SK-N-SH (cell line): Measurements from ENCODE around the gene FRAS1. TPM values are rescaled to one million over a fixed set of nuclear protein-coding genes. Genes with fewer than 3 reads are reported as not detected.

ENCODE experiments used
- CTCF ChIA-PET: fragments of 300-600, 350-600 bp; formaldehyde crosslinking; extraction: SDS; loops from one replicate; lab custom pipeline; 2021; lab: Yijun Ruan, JAX
- POLR2A ChIA-PET: fragments of 350-600 bp; sonication (Branson Sonifier 250); formaldehyde crosslinking; extraction: SDS; loops from one replicate; lab custom pipeline; 2020; ENCODE audit warnings: antibody characterized with exemption, inconsistent platforms; lab: Yijun Ruan, JAX
- DNase-seq: peaks from one replicate; pipeline ENCODE4 v3.0.0; 2012
- H2AFZ ChIP-seq: fragments of 200-600 bp; sonication (generic); 2 replicates; pipeline ENCODE4 v1.8.1; 2016; ENCODE audit warnings: antibody characterized with exemption, mild to moderate bottlenecking, low read depth
- H3F3A ChIP-seq: fragments of 200-600 bp; sonication (generic); replicated peaks from 2 replicates; pipeline ENCODE3; 2016; ENCODE audit warnings: antibody characterized with exemption, mild to moderate bottlenecking; ENCODE audit not compliant: insufficient read depth
- H3K27ac ChIP-seq, 2 experiments: fragments of 200-500 bp in 1 of 2; fragments of 200-600 bp in 1 of 2; sonication (Bioruptor generic) in 1 of 2; sonication (generic), shearing (Covaris generic) in 1 of 2; 2 replicates each; pipeline versions ENCODE4 v1.5.1 to v1.6.1; 2014 to 2016; ENCODE audit warnings: low read depth in 2 of 2, inconsistent platforms in 1 of 2, low read length in 1 of 2, mild to moderate bottlenecking in 1 of 2, mixed read lengths in 1 of 2
- H3K27me3 ChIP-seq: fragments of 200-600 bp; sonication (generic), shearing (Covaris generic); 2 replicates; pipeline ENCODE4 v1.6.1; 2016; ENCODE audit warnings: mixed run types; ENCODE audit not compliant: insufficient read depth
- H3K36me3 ChIP-seq, 2 experiments: fragments of 200-500 bp in 1 of 2; fragments of 200-600 bp in 1 of 2; sonication (Bioruptor generic) in 1 of 2; sonication (generic) in 1 of 2; replicated peaks in 1 of 2; 2 replicates each; pipeline versions ENCODE3 to v1.5.1; 2014 to 2016; ENCODE audit warnings: low read length in 1 of 2, mild to moderate bottlenecking in 1 of 2; ENCODE audit not compliant: insufficient read depth in 2 of 2, control insufficient read depth in 1 of 2
- H3K4me1 ChIP-seq, 2 experiments: fragments of 200-500 bp in 1 of 2; fragments of 200-600 bp in 1 of 2; sonication (Bioruptor generic) in 1 of 2; sonication (generic), shearing (Covaris generic) in 1 of 2; 2 replicates each; pipeline versions ENCODE4 v1.5.1 to v1.6.1; 2014 to 2016; ENCODE audit warnings: low read depth in 1 of 2, low read length in 1 of 2, mixed run types in 1 of 2; ENCODE audit not compliant: insufficient read depth in 2 of 2, control insufficient read depth in 1 of 2
- H3K4me2 ChIP-seq: fragments of 200-600 bp; sonication (generic), shearing (Covaris generic); 2 replicates; pipeline ENCODE4 v1.6.1; 2017; ENCODE audit warnings: mixed run types
- H3K4me3 ChIP-seq, 2 experiments: fragments of 200-500 bp in 1 of 2; fragments of 200-600 bp in 1 of 2; sonication (Bioruptor generic) in 1 of 2; sonication (generic), shearing (Covaris generic) in 1 of 2; 2 replicates each; pipeline versions ENCODE4 v1.5.1 to v1.8.1; 2014 to 2016; ENCODE audit warnings: low read depth in 2 of 2, inconsistent platforms in 1 of 2, low read length in 1 of 2, mild to moderate bottlenecking in 1 of 2, mixed read lengths in 1 of 2, moderate library complexity in 1 of 2
- H3K79me2 ChIP-seq: fragments of 200-600 bp; sonication (generic); 2 replicates; pipeline ENCODE4 v1.8.1; 2017; ENCODE audit warnings: mild to moderate bottlenecking; ENCODE audit not compliant: insufficient read depth
- H3K9ac ChIP-seq: fragments of 200-600 bp; sonication (generic); 2 replicates; pipeline ENCODE4 v1.6.1; 2017; ENCODE audit warnings: mixed run types
- H3K9me2 ChIP-seq: fragments of 200-600 bp; sonication (generic); 2 replicates; pipeline ENCODE4 v1.6.1; 2017; ENCODE audit warnings: mixed run types
- H3K9me3 ChIP-seq: fragments of 200-600 bp; sonication (generic); 2 replicates; pipeline ENCODE4 v1.6.1; 2017; ENCODE audit warnings: mixed run types, mild to moderate bottlenecking, moderate library complexity
- H4K20me1 ChIP-seq: fragments of 200-600 bp; sonication (generic); 2 replicates; pipeline ENCODE4 v1.6.1; 2017; ENCODE audit warnings: mild to moderate bottlenecking, mixed run types; ENCODE audit not compliant: insufficient read depth
- CTCF ChIP-seq: fragments of 200-600 bp; sonication (generic); IDR thresholded peaks from 2 replicates; pipeline ENCODE4 v1.6.1; 2017; ENCODE audit warnings: antibody characterized with exemption, mild to moderate bottlenecking, moderate library complexity
- ELF1 ChIP-seq: IDR thresholded peaks from 2 replicates; pipeline ENCODE4 v1.4.0; 2012
- EP300 ChIP-seq, 2 experiments: IDR thresholded peaks; 2 replicates each; pipeline versions ENCODE4 v1.4.0 to v1.6.1; 2012; ENCODE audit warnings: borderline replicate concordance in 1 of 2, low read depth in 1 of 2, low read length in 1 of 2
- EZH2phosphoT487 ChIP-seq: fragments of 200-600 bp; sonication (generic); IDR thresholded peaks from 2 replicates; pipeline ENCODE4 v1.6.1; 2017; ENCODE audit warnings: low read depth, mixed run types, mild to moderate bottlenecking, antibody characterized with exemption, moderate library complexity, borderline replicate concordance
- FOXJ3 ChIP-seq: sonication (generic); formaldehyde crosslinking; IDR thresholded peaks from 2 replicates; pipeline ENCODE4 v1.5.1; 2020; ENCODE audit warnings: mild to moderate bottlenecking, missing genetic modification reagents
- GATA2 ChIP-seq: sonication (generic); formaldehyde crosslinking; IDR thresholded peaks from 2 replicates; pipeline ENCODE4 v1.5.0; 2020; ENCODE audit warnings: mild to moderate bottlenecking, missing genetic modification reagents
- IRF3 ChIP-seq: fragments of 150-350 bp; IDR thresholded peaks from 2 replicates; pipeline ENCODE4 v1.6.1; 2016; ENCODE audit warnings: mild to moderate bottlenecking, low read depth, low read length
- MAX ChIP-seq: IDR thresholded peaks from 2 replicates; pipeline ENCODE4 v1.4.0; 2012; ENCODE audit warnings: low read depth
- NRF1 ChIP-seq: IDR thresholded peaks from 2 replicates; pipeline ENCODE4 v1.6.1; 2012; ENCODE audit warnings: low read depth, mild to moderate bottlenecking, low read length
- RAD21 ChIP-seq: IDR thresholded peaks from 2 replicates; pipeline ENCODE4 v1.6.1; 2012; ENCODE audit warnings: mild to moderate bottlenecking, low read length
- REST ChIP-seq: IDR thresholded peaks from 2 replicates; pipeline ENCODE4 v1.6.1; 2012; ENCODE audit warnings: mild to moderate bottlenecking, low read depth, low read length, moderate library complexity
- RFX5 ChIP-seq: IDR thresholded peaks from 2 replicates; pipeline ENCODE4 v1.6.1; 2012; ENCODE audit warnings: mild to moderate bottlenecking, improper control_type of control experiment, low read length
- SMC3 ChIP-seq: IDR thresholded peaks from 2 replicates; pipeline ENCODE4 v1.6.1; 2012; ENCODE audit warnings: low read depth, low read length, improper control_type of control experiment
- TCF12 ChIP-seq: IDR thresholded peaks from 2 replicates; pipeline ENCODE4 v1.4.0; 2012
- TEAD4 ChIP-seq: IDR thresholded peaks from 2 replicates; pipeline ENCODE4 v1.4.0; 2012; ENCODE audit warnings: mild to moderate bottlenecking, borderline replicate concordance; ENCODE audit not compliant: insufficient read depth
- USF1 ChIP-seq: IDR thresholded peaks from 2 replicates; pipeline ENCODE4 v1.4.0; 2012; ENCODE audit warnings: low read depth, borderline replicate concordance
- USF2 ChIP-seq: fragments of 150-350 bp; IDR thresholded peaks from 2 replicates; pipeline ENCODE4 v1.6.1; 2017; ENCODE audit warnings: antibody characterized with exemption, low read length, low read depth, borderline replicate concordance
- WGBS: methylation state at CpG from one replicate; pipeline ENCODE4 v1.1.6; 2017; ENCODE audit warnings: low lambda C conversion rate; 5-methylcytosine and 5-hydroxymethylcytosine counted together
- polyA plus RNA-seq, 3 experiments: library from polyadenylated mRNA; depleted of rRNA; stranded (reverse); fragments of >200 nt; gene quantifications; 2 replicates each; pipeline ENCODE4 v1.2.3, GENCODE V29; 2012

Gene FRAS1
- polyA plus RNA-seq, 1 of the 3 experiments (the other 2 are of a cell fraction) = 8.3 TPM

GRCh38 chr4:78039678-78040077 is 17.4 kb upstream of the FRAS1 start:
- no peak overlapping the region for H3K4me2 ChIP-seq
- H3K79me2 ChIP-seq = no peaks in the 10 kb centered on the region
- DNase-seq = no peak
- H3K36me3 ChIP-seq = no peaks in the 10 kb centered on the region
- no peaks in the 10 kb centered on the region for H3K4me1 ChIP-seq
- no peak for TF ChIP-seq USF2
- TF ChIP-seq IRF3 = no peak
- TF ChIP-seq ELF1 = no peak
- TF ChIP-seq FOXJ3 = no peak
- no peak for TF ChIP-seq NRF1
- TF ChIP-seq RAD21 = no peak
- no peak for TF ChIP-seq GATA2 (CRISPR knock-in tag)
- H3K27ac ChIP-seq = no peak overlapping the region
- no peak overlapping the region for H3K9ac ChIP-seq
- H2AFZ ChIP-seq = no peak overlapping the region
- POLR2A ChIA-PET = no interaction called here
- no peaks in the 10 kb centered on the region for H3F3A ChIP-seq
- no peak overlapping the region for H3K4me3 ChIP-seq
- H3K27me3 ChIP-seq = no peaks in the 10 kb centered on the region
- H3K9me3 ChIP-seq = no peaks in the 10 kb centered on the region
- no peaks in the 10 kb centered on the region for H4K20me1 ChIP-seq
- CTCF ChIA-PET = interaction anchor here (1.4 kb wide), 1 partner anchor 8 kb away, joined by 3 read pairs; no protein-coding TSS in a partner anchor
- WGBS = 41% methylated on average over 1 of the region's 1 CpG
- H3K9me2 ChIP-seq = no peaks in the 10 kb centered on the region

- H3K4me1 ChIP-seq = no peaks in the 10 kb centered on the region
- CTCF ChIA-PET = interaction anchor here (1.4 kb wide), 1 partner anchor 9 kb away, joined by 3 read pairs; no protein-coding TSS in a partner anchor
- TF ChIP-seq REST (no peak), RAD21 (no peak), ELF1 (no peak), TEAD4 (no peak), GATA2 (CRISPR knock-in tag) (no peak), EZH2phosphoT487 (no peak), RFX5 (no peak), TCF12 (no peak), IRF3 (no peak), CTCF (no peak), EP300 (IDR thresholded peaks at IDR 0.05; ENCODE audit: borderline replicate concordance in 1 of 2, low read depth in 1 of 2, low read length in 1 of 2) (no peak), USF1 (no peak), SMC3 (no peak), MAX (no peak)
These were observed 16.7 kb upstream of the FRAS1 start for GRCh38 chr4:78040431-78040830.

More at GRCh38 chr4:78040431-78040830, 16.7 kb upstream of the FRAS1 start:
- no peaks in the 10 kb centered on the region for H3K9me2 ChIP-seq
- no peak overlapping the region for H2AFZ ChIP-seq
- H3K4me2 ChIP-seq = no peak overlapping the region
- no peaks in the 10 kb centered on the region for H3K36me3 ChIP-seq
- H4K20me1 ChIP-seq = no peaks in the 10 kb centered on the region
- H3K9ac ChIP-seq = no peak overlapping the region
- no peak for DNase-seq
- no peak overlapping the region for H3K4me3 ChIP-seq
- WGBS = 81% methylated on average over 1 of the region's 1 CpG
- H3K27ac ChIP-seq = no peak overlapping the region
- H3K79me2 ChIP-seq = no peaks in the 10 kb centered on the region
- H3K9me3 ChIP-seq = no peaks in the 10 kb centered on the region
- H3K27me3 ChIP-seq = no peaks in the 10 kb centered on the region
- POLR2A ChIA-PET = no interaction called here
- no peaks in the 10 kb centered on the region for H3F3A ChIP-seq
